SK-N-MC (cell line): ENCODE measurements around the gene ATP10B.

Experiments
- EZH2 ChIP-seq: fragments of 200-600 bp; sonication (generic); IDR thresholded peaks from one replicate; pipeline ENCODE4 v1.6.1; 2017; ENCODE audit warnings: antibody characterized with exemption
- FOXP2 ChIP-seq: optimal IDR thresholded peaks from 2 replicates; pipeline ENCODE3; 2011; ENCODE audit warnings: mild to moderate bottlenecking, moderate library complexity; ENCODE audit not compliant: insufficient read depth; ENCODE audit errors: extremely low read length, control extremely low read depth
- POLR2AphosphoS5 ChIP-seq: IDR thresholded peaks from 2 replicates; pipeline ENCODE4 v1.6.1; 2012; ENCODE audit warnings: mild to moderate bottlenecking, low read depth, low read length, borderline replicate concordance

DNA sequence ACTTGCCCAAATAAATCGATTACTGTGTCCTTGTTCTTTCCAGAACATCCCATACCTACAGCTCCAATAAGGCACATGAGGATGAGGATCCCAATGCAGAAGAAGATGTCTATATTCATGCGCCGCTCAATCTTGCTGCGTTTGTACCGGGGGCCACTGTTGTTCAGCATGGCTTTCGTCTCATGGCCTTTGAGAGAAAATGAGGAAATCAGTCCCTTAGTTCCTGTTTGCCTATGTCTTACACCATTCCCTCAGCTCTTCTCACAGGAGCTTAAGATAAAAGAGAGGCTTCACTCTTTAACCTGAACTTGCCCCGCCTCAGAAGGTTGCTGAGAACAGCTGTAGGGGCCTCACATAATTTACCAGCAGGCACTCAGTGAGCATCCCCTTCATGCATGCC is 211.6 kb downstream of the ATP10B start:
- no peak for TF ChIP-seq POLR2AphosphoS5
- no peak for TF ChIP-seq EZH2
- TF ChIP-seq FOXP2, result no peak
